Testis (tissue), 2 donors: ENCODE data around the gene KCTD20.

Experiments
- CTCF ChIP-seq, 3 experiments: fragments of 450-650 bp in 2 of 3; fragments of 200-600 bp in 1 of 3; sonication (generic) in 1 of 3; IDR thresholded peaks; one replicate each; pipeline ENCODE4 v1.5.1; 2016 to 2019; ENCODE audit warnings: antibody characterized with exemption in 3 of 3, mild to moderate bottlenecking in 2 of 3, moderate library complexity in 1 of 3
- POLR2A ChIP-seq: fragments of 450-650 bp; IDR thresholded peaks from one replicate; pipeline ENCODE4 v1.6.1; 2017; ENCODE audit warnings: antibody characterized with exemption, mild to moderate bottlenecking, moderate library complexity

- TF ChIP-seq CTCF (IDR thresholded peaks at IDR 0.05) (no peak), POLR2A (no peak)
These were observed 35.3 kb downstream of the KCTD20 start for GRCh38 chr6:36478051-36478526.
